ENCODE measurements around the gene SDR39U1. TPM values are rescaled to one million over a fixed set of nuclear protein-coding genes. Genes with fewer than 3 reads are reported as not detected.

Gene SDR39U1
- total RNA-seq, 1 experiment from 2014 or later: 24.7 TPM

DNA sequence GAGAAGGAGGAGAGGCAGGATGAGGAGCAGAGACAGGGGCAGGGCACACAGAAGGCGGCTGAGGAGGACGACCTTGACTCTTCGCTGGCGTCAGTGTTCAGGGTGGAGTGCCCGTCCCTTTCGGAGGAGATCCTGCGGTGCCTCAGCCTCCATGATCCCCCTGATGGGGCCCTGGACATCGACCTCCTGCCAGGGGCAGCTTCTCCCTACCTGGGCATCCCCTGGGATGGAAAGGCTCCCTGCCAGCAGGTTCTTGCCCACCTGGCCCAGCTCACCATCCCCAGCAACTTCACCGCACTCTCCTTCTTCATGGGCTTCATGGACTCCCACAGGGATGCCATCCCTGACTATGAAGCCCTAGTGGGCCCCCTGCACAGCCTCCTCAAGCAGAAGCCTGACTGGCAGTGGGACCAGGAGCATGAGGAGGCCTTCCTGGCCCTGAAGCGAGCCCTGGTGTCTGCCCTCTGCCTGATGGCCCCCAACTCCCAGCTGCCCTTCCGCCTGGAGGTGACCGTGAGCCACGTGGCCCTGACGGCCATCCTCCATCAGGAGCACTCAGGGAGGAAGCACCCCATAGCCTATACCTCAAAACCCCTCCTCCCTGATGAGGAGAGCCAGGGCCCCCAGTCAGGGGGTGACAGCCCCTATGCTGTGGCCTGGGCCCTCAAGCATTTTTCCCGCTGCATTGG is 27.7 kb downstream of the SDR39U1 start:
- H3K4me3 ChIP-seq (ENCODE audit: low read length): no peak overlapping the region
- H3F3A ChIP-seq (ENCODE audit: low read length, unreplicated experiment): peaks cover 4% of the 10 kb centered on the region
- DNase-seq (no peak), ATAC-seq (no peak)
- no peak for TF ChIP-seq EZH2phosphoT487 (IDR thresholded peaks at IDR 0.05; ENCODE audit: borderline replicate concordance, low read length)
- no peak for TF ChIP-seq CTCF (conservative IDR thresholded peaks at IDR 0.05; ENCODE audit: low read depth, low read length)
- no peak for TF ChIP-seq EZH2 (IDR thresholded peaks at IDR 0.05; ENCODE audit: low read length, unreplicated experiment)
- POLR2A ChIA-PET (ENCODE audit: unreplicated experiment): no interaction called here
- intact Hi-C loops (cut with micrococcal nuclease): no loop called here
- no peak overlapping the region for H3K4me2 ChIP-seq (ENCODE audit: low read length)
- CTCF ChIA-PET: no interaction called here
- H3K4me1 ChIP-seq (ENCODE audit: insufficient read depth, low read length): peaks cover 20% of the 10 kb centered on the region
- no peaks in the 10 kb centered on the region for H4K20me1 ChIP-seq (ENCODE audit: low read length)
- no TSS peak for BruUV-seq (replicated peaks)
- no peaks in the 10 kb centered on the region for H3K36me3 ChIP-seq (ENCODE audit: low read depth, low read length)
- H2AFZ ChIP-seq (ENCODE audit: low read length): no peak overlapping the region
- H3K27ac ChIP-seq (ENCODE audit: low read length): no peak overlapping the region
- no peaks in the 10 kb centered on the region for H3K79me2 ChIP-seq (ENCODE audit: low read length)
- no peaks in the 10 kb centered on the region for H3K9me3 ChIP-seq (ENCODE audit: low read length)
- no peaks in the 10 kb centered on the region for H3K27me3 ChIP-seq (ENCODE audit: low read length)
- no peaks in the 10 kb centered on the region for H3K9me2 ChIP-seq (replicated peaks; ENCODE audit: low read length)
- H3K9ac ChIP-seq (ENCODE audit: low read length): no peak overlapping the region

GRCh38 chr14:24414077-24414476 is 28.5 kb downstream of the SDR39U1 start:
- no peaks in the 10 kb centered on the region for H3K9me2 ChIP-seq (replicated peaks; ENCODE audit: low read length)
- ChIA-PET POLR2A (ENCODE audit: unreplicated experiment) (no interaction called here), CTCF (no interaction called here)
- TF ChIP-seq EZH2phosphoT487 (IDR thresholded peaks at IDR 0.05; ENCODE audit: borderline replicate concordance, low read length) (no peak), EZH2 (IDR thresholded peaks at IDR 0.05; ENCODE audit: low read length, unreplicated experiment) (no peak), CTCF (conservative IDR thresholded peaks at IDR 0.05; ENCODE audit: low read depth, low read length) (no peak)
- BruUV-seq (replicated peaks): no TSS peak
- H3K9me3 ChIP-seq (ENCODE audit: low read length): no peaks in the 10 kb centered on the region
- no peak overlapping the region for H2AFZ ChIP-seq (ENCODE audit: low read length)
- no peaks in the 10 kb centered on the region for H3K36me3 ChIP-seq (ENCODE audit: low read depth, low read length)
- H3K4me1 ChIP-seq (ENCODE audit: insufficient read depth, low read length): peaks cover 16% of the 10 kb centered on the region
- H4K20me1 ChIP-seq (ENCODE audit: low read length): no peaks in the 10 kb centered on the region
- H3K9ac ChIP-seq (ENCODE audit: low read length): no peak overlapping the region
- H3K27me3 ChIP-seq (ENCODE audit: low read length): no peaks in the 10 kb centered on the region
- H3F3A ChIP-seq (ENCODE audit: low read length, unreplicated experiment): peaks cover 4% of the 10 kb centered on the region
- no peak overlapping the region for H3K27ac ChIP-seq (ENCODE audit: low read length)
- no peaks in the 10 kb centered on the region for H3K79me2 ChIP-seq (ENCODE audit: low read length)
- no peak for ATAC-seq
- DNase-seq: no peak
- H3K4me3 ChIP-seq (ENCODE audit: low read length): no peak overlapping the region
- H3K4me2 ChIP-seq (ENCODE audit: low read length): no peak overlapping the region
- intact Hi-C loops (cut with micrococcal nuclease): no loop called here

Measured in PC-3 (cell line).